ENCODE results near the gene TBC1D22A.

Gene TBC1D22A

DNA sequence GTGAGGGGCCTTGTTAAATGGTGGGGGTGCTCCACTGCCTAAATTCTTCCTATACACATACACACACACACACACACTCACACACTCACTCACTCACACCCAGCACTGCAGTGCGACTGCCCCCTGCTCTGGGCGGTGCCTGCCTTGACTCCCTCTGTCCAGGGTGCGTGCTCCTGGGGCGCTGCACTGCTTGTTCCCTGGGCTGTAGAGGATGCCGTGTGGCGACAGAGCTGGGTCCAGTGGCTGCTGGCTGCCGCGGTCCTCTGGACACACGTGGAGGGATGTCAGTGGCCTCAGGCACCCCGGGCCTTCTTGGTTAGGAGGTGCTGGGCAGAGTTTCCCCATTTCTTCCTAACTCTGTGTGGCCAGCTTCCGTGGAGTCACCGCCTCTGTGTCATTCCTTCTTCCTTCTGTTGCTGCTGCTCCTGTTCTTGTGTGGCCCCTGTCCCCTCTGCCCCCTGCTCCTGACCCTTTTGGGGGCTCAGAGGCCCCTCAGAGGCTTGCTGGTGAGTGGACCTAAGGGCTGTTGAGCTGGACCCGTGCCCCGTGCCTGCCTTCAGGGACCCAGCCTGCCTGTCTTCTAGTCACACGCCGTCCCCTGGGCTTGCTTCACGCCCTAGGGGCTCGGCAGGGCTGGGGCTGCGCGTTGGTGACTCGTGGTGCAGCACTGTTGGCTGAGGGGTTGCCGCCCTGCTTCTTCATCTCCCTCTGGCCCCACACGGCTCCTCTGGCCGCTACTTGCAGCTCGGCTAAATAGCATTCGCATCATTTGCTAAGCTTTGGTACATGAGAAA is 147.0 kb downstream of the TBC1D22A start:
- DNase-seq (ENCODE audit: low read depth in 3 of 3), result no peak

DNA sequence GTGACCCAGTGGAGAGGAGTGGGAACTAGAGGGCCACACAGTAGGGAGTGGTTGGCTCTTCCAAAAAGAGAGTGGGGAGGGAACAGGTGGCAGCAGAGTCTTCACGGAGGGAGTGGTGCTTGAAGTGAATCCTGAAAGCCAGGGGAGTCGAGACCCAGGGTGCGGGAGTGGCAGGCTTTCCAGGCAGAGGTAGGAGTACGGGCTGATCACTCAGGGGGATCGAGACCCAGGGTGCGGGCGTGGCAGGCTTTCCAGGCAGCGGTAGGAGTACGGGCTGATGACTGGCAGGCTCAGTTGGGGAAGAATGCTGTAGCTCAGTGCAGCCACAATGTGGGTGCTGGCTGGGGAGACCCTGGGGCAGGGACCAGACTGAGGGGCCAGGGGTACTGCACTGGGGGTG is 148.2 kb downstream of the TBC1D22A start:
- DNase-seq (ENCODE audit: low read depth in 3 of 3), result no peak

GRCh38 chr22:46911346-46911745 is 148.9 kb downstream of the TBC1D22A start:
- DNase-seq (ENCODE audit: low read depth in 3 of 3), result no peak

DNA sequence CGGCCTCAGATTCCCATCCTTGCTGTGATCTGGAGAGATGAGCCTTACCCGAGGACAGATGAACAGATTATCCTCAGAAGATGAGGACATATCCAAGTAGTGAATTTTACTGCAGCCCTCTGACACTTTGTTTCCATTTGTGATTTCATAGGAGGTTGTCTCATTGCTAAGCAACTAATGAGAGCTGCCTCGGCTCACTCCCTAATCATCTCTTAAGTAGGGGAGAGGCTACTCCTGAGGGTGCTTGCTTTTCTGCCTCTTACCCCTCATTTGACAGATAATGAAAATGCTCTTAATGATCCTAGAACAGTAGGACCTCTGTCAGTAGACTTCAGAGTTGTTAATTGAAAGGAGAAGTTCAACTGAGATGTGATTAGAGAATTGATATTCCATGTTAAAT is 150.9 kb downstream of the TBC1D22A start:
- no peak for DNase-seq (ENCODE audit: low read depth in 3 of 3)

- DNase-seq (ENCODE audit: low read depth in 3 of 3), result no peak
Observed at GRCh38 chr22:46914481-46914880, 152.0 kb downstream of the TBC1D22A start.

- no peak for DNase-seq (ENCODE audit: low read depth in 3 of 3)
Observed at GRCh38 chr22:46914916-46915894, 152.8 kb downstream of the TBC1D22A start.

DNA sequence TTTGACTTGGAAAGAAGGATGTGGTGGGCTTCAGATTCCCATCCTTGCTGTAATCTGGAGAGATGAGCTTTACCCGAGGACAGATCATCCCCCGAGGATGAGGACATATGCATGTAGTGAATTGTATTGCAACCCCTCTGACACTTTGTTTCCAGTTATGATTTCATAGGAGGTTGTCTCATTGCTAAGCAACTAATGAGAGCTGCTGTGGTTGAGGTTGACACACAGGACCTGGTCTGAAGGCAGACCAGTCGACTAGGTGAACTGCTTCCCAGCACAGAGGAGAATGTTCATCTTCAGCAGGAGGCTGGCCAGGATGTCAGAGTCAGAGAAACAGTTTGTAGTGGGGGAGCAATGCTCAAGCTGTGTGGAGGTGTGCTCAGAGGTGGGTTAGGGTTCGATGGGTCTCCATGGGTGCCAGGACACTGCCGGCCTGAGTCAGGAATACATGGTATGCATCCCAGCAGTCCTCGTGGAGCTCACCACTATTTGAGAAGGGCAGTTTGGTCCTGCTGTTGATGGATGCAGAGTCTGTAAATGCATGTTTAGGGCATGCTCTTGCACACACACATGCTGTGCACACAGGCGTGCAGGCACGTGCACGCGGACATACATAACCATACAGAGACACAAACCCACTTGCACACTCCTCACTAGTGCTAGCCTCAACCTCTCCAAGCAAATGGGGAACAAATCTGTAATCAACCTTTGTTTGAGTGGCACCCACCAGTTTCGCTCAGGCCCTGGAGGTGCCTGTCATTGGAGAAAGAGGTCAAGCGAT is 153.7 kb downstream of the TBC1D22A start:
- DNase-seq (ENCODE audit: low read depth in 3 of 3), result no peak

DNA sequence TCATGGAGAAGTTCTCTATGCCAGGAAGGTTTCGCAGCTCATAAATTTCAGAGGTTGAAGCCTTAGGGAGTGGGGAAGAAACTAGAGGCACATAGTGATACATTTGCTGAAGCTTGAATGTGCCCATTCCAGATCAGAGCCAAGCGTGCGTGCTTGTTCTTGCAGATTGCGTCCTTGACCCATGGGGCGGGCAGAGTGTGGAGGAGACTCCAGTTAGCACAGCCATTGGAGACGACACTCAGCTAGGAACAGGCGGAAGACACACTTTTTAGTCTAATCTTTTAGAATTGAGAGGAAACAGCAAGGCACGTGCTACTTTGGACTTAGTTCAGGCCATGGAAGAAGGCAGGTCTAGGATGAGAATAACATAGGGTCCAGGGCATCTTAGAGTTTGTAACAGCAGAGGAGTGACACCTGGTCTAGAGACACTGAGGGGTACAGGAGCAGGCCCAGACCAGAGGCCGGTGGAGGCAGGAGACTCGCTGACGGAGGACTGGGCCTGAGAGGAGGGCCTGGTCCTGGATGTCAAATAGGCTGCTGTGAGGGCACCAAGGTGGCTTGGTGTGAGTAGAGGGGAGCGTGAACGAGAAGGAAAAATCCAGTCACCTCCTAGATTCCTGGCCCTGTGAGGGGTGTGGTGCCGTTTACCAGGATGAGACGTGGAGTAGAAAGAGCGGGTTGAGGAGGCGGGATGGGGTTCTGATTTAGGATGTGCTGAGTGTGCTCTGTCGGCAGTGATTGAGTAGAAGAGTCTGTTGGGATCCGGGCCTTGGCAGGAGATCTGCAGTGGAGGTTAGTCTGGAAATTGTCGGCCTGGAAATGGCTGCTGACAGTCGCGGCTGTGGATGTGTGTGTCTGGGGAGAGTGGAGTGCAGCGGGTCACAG is 154.7 kb downstream of the TBC1D22A start:
- DNase-seq (ENCODE audit: low read depth in 3 of 3), result no peak

DNA sequence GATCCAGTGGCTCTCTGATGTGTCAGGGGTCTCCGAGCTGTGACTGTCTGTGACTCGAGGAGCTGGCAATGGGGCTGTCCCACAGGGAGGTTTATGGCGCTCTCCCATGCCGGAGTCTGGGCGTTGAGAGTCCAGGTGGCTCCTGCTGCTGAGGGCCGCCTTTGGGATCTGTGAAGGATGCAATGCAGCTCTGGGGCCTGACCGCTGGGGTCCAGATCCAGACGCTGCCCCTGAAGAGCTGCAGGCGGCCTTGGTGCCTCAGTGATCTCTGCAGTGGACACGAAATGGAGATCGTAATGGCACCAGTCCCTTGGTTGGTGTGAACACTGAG is 155.3 kb downstream of the TBC1D22A start:
- DNase-seq (ENCODE audit: low read depth in 3 of 3), result no peak

DNA sequence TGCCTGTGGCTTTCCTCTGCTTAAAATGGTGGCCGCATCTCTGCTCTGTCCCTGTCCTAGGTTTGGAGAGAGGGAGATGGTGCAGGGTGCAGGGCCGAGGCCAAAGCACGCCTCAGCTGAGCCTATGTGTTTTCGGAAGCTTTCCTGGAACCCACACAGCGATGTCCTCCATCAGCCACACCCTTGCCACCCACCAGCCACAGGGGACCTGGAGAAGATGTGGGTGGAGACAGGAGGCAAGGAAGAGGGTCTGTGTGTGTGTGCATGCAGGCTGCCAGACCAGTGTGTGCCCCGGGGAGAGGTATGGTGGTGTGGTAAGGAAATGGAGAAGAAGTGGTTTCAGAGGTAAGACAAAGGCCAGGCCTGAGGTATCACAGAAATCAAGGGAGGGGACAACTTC is 155.7 kb downstream of the TBC1D22A start:
- DNase-seq (ENCODE audit: low read depth in 3 of 3), result no peak

DNA sequence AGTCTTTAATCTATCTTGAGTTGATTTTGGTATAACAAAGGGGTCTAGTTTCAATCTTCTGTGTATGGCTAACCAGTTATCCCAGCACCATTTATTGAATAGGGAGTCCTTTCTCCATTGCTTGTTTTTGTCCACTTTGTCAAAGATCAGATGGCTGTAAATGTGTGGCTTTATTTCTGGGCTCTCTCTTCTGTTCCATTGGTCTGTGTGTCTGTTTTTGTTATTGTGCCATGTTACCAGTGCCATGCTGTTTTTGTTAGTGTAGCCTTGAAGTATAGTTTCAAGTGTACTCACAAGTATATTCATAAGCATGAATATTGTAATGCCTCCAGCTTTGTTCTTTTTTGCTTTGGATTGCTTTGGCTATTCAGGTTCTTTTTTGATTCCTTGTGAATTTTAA is 159.6 kb downstream of the TBC1D22A start:
- DNase-seq (ENCODE audit: low read depth in 3 of 3), result no peak

- DNase-seq (ENCODE audit: low read depth in 3 of 3), result no peak
Observed at GRCh38 chr22:46923394-46923793, 160.9 kb downstream of the TBC1D22A start.

GRCh38 chr22:46925818-46926217 is 163.4 kb downstream of the TBC1D22A start:
- no peak for DNase-seq (ENCODE audit: low read depth in 3 of 3)

- no peak for DNase-seq (ENCODE audit: low read depth in 3 of 3)
Observed at GRCh38 chr22:46929046-46929709, 166.7 kb downstream of the TBC1D22A start.

- DNase-seq (ENCODE audit: low read depth in 3 of 3), result no peak
Observed at GRCh38 chr22:46929710-46930204, 167.3 kb downstream of the TBC1D22A start.

DNA sequence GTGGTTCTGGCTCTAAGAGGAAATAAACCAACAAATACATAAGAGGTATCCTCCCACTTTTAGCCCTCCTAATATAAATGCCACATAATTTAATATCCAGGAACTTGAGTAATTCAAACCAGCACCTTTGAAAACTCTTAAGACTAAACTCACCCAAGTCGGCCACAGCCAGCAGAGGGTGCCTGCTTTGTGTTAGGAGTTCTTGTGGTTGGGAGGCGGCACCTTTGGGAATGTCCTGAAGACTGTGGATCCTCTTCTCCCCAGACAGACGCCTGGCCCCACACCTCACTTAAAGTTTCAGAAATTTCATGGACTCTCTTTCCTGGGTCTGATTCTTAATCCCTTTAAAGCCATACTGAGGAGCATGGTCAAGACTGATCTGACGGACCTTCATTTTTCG is 169.0 kb downstream of the TBC1D22A start:
- no peak for DNase-seq (ENCODE audit: low read depth in 3 of 3)

DNA sequence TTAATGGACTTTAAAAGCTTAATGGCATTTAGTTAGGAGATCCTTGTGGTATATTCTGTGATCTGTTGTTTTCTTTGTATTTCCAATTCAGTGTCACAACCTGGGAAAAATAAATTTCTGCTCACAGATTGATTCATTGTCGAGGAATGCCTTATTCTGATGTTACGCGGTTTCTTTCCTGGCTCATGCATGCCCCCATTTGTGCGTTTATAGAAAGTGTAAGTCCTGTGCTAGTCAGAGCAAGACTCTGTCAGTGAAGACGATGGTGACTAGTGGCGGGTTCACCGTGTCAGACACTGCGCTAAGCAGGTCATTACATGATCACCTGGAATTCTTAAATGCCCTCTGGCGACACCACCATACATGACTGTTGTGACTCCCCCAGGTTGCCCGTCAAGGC is 169.4 kb downstream of the TBC1D22A start:
- no peak for DNase-seq (ENCODE audit: low read depth in 3 of 3)

GRCh38 chr22:46933040-46933930 is 170.8 kb downstream of the TBC1D22A start:
- DNase-seq (ENCODE audit: low read depth in 3 of 3), result no peak

DNA sequence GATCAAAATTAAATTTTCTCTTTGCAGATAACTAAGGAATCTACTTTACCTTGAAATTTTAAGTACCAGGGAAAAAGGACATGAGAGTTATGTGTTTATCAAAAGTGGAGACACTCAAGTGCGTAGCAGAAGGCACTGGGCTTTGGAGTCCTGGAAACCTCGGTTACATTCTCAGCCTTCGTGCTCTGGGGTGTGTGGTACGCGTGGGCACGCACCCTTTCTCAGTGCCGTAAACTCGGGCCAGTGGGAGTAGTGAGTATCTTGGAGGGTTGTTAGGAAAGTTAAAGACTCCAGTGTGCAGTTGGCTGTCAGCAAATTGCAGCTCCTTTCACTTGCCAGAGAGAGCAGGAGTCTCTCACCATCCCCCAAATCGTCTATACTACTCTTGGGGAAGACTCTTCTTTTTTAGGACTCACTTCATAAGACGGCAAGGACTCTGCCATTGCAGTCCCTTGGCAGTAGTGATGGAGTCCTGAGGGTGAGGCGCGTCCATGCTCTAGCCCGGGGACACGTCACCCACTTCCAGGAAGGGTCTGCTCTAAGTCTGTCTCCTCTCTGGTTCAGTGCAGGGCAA is 171.8 kb downstream of the TBC1D22A start:
- DNase-seq (ENCODE audit: low read depth in 3 of 3), result no peak

All from stimulated activated CD4-positive, alpha-beta T cell treated with anti-CD3 and anti-CD28 coated beads, TNF-alpha, amount 100 ng/mL, for 48 hours (primary cell).